ENCODE results near the gene NEDD8.
"Not testable (repeated sequence)": the region's sequence is repeated elsewhere in the genome, so short reads cannot be mapped to it uniquely, and the experiment has no call there.

NEDD8 gene

GRCh38 chr14:24203249-24203886, 28.8 kb downstream of the NEDD8 start:
- in situ Hi-C loops (cut with MboI; ENCODE audit: low sequenced_read_pairs), result not testable (repeated sequence)

DNA sequence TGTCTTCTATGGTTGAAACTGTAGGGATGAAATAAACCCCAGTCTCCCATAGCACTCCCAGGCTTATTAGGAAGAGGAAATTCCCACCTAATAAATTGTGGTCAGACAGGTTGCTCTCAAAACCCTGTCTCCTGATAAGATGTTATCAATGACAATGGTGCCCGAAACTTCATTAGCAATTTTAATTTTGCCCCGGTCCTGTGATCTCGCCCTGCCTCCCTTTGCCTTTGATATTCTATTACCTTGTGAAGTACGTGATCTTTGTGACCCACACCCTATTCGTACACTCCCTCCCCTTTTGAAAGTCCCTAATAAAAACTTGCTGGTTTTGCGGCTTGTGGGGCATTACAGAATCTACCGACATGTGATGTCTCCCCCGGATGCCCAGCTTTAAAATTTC, 29.6 kb downstream of the NEDD8 start:
- in situ Hi-C loops (cut with MboI; ENCODE audit: low sequenced_read_pairs), result not testable (repeated sequence)

- in situ Hi-C loops (cut with MboI; ENCODE audit: low sequenced_read_pairs), result no loop called here
Observed at GRCh38 chr14:24198814-24199524, 33.2 kb downstream of the NEDD8 start.

DNA sequence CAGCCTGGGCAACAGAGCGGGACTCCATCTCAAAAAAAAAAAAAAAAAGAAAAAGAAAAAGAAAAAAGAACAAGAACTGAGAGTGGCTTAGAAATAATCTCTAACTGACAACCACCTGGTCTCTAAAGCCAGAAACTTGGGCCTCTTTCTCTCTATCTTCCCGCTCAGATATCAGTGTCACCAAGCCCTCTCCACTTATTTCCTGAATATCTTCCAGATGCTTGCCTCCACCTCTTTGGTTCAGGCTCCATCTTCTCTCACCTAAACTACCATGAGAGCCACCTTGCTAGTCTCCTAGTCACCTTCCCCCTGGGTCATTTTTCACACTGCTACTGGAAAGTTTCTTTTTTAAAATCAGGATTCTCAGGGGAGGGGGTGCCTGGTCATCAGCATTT, 35.1 kb downstream of the NEDD8 start:
- in situ Hi-C loops (cut with MboI; ENCODE audit: low sequenced_read_pairs), result no loop called here

- in situ Hi-C loops (cut with MboI; ENCODE audit: low sequenced_read_pairs), result no loop called here
Observed at GRCh38 chr14:24196071-24197055, 35.8 kb downstream of the NEDD8 start.

GRCh38 chr14:24195186-24196070, 36.7 kb downstream of the NEDD8 start, which contains the start of gene TM9SF1:
TM9SF1 (minus strand) TSS chr14:24195441; CDS start chr14:24195019, 422 bp downstream.
- in situ Hi-C loops (cut with MboI; ENCODE audit: low sequenced_read_pairs), result no loop called here

DNA sequence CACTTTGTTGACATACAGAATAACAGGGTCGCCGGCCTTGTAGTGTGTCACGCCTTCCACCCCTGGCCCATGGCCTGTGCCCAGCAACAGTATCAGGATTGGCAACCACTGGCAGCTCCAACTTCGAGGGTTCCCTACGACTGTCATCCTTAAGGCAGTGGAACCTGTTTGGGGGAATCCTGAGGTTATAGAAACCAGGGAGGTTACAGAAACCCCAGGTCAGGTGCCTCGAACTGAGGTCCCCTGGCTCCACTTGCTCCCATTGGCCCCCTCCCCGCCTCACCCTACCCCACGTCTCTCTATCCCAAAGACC, 37.3 kb downstream of the NEDD8 start:
- in situ Hi-C loops (cut with MboI; ENCODE audit: low sequenced_read_pairs), result no loop called here

GRCh38 chr14:24194186-24194872, 37.8 kb downstream of the NEDD8 start:
- in situ Hi-C loops (cut with MboI; ENCODE audit: low sequenced_read_pairs), result no loop called here

DNA sequence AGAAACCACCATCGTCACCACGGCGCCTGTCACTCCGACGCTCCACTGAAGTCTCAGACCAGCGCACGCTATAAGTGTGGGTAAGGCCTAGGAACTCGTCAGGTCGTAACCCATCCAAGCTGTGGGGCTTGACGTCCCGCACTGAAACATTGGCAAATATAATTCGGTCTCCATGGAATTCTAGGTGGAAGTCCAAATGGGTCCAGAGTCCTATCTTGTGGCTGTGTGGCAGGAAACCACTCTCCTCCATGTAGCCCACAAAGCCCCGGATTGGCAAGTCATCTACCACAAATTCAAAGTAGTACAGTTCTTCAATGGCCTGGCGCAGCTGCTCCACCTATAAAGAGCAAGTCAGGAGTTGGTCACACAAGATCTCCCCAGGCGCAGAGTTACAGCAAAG, 39.2 kb downstream of the NEDD8 start:
- in situ Hi-C loops (cut with MboI; ENCODE audit: low sequenced_read_pairs), result no loop called here

GRCh38 chr14:24190416-24190815, 41.8 kb downstream of the NEDD8 start:
- in situ Hi-C loops (cut with MboI; ENCODE audit: low sequenced_read_pairs), result no loop called here

DNA sequence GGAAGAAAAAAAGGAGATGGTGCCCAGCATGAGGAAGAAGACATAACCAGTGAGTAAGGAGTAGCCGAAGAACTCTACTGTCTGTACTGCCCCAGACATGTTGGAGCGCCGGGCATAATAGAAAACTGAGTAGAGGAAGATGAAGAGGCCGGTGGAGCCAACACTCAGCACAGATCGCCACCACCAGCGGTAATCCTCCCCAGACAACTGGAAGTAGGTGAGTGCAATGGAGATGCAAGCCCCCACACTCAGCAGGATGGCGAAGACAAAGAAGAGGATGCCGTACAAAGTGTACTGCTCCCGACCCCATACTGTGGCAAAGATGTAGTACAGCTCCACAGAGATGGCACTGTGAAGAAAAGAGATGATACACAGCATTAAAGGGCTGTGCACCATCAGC, 42.7 kb downstream of the NEDD8 start:
- in situ Hi-C loops (cut with MboI; ENCODE audit: low sequenced_read_pairs), result no loop called here

GRCh38 chr14:24189059-24189375, 43.1 kb downstream of the NEDD8 start:
- in situ Hi-C loops (cut with MboI; ENCODE audit: low sequenced_read_pairs), result no loop called here

GRCh38 chr14:24188251-24189058, 43.7 kb downstream of the NEDD8 start, which contains the start of gene IPO4:
IPO4 (minus strand) TSS chr14:24188816; CDS start chr14:24188787, 29 bp downstream.
- in situ Hi-C loops (cut with MboI; ENCODE audit: low sequenced_read_pairs), result no loop called here

- in situ Hi-C loops (cut with MboI; ENCODE audit: low sequenced_read_pairs), result no loop called here
Observed at GRCh38 chr14:24187539-24187915, 44.6 kb downstream of the NEDD8 start.

GRCh38 chr14:24186831-24187538, 45.2 kb downstream of the NEDD8 start:
- in situ Hi-C loops (cut with MboI; ENCODE audit: low sequenced_read_pairs), result no loop called here

DNA sequence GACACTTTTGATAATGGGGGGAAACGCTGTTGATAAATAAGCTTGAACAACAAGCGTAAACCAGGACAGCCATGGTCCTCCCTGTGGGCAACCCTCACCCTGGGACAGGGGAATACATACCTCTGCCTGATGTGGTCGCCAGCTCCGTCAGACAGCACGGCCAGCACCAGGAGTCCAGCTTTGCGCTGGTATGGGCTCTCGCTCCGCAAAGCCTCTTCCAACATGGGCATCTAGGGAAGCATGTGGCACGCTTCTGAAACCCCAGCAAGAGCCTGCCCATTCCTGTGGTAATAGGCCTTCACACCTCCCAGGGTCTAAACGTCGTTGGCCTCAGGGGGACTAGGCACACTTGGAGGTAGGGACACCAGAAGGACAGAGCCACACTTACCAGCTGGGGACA, 46.4 kb downstream of the NEDD8 start:
- in situ Hi-C loops (cut with MboI; ENCODE audit: low sequenced_read_pairs), result no loop called here

GRCh38 chr14:24185026-24185425, 47.1 kb downstream of the NEDD8 start:
- in situ Hi-C loops (cut with MboI; ENCODE audit: low sequenced_read_pairs), result no loop called here

- in situ Hi-C loops (cut with MboI; ENCODE audit: low sequenced_read_pairs), result no loop called here
Observed at GRCh38 chr14:24184104-24184970, 47.8 kb downstream of the NEDD8 start.

Measured in HL-60/S4 treated with retinoic acid at 250 ng/mL for 4 days and 3 days (cell line).